Suppressor macrophage treated with lipopolysaccharide for 1 hour (primary cell): Measurements from ENCODE around the gene CDK5.
"Not testable (repeated sequence)": the region's sequence is repeated elsewhere in the genome, so short reads cannot be mapped to it uniquely, and the experiment has no call there.

Experiments used
- DNase-seq, 3 donors: peaks; one replicate each; pipeline ENCODE4 v3.0.0-alpha.2; 2020 to 2022

Gene CDK5

GRCh38 chr7:151013356-151013732, 44.4 kb downstream of the CDK5 start:
- DNase-seq = no peak

GRCh38 chr7:151012911-151013347, 44.8 kb downstream of the CDK5 start:
- peak in 2 of 3 donors; percentile 59 to 65 for DNase-seq

DNA sequence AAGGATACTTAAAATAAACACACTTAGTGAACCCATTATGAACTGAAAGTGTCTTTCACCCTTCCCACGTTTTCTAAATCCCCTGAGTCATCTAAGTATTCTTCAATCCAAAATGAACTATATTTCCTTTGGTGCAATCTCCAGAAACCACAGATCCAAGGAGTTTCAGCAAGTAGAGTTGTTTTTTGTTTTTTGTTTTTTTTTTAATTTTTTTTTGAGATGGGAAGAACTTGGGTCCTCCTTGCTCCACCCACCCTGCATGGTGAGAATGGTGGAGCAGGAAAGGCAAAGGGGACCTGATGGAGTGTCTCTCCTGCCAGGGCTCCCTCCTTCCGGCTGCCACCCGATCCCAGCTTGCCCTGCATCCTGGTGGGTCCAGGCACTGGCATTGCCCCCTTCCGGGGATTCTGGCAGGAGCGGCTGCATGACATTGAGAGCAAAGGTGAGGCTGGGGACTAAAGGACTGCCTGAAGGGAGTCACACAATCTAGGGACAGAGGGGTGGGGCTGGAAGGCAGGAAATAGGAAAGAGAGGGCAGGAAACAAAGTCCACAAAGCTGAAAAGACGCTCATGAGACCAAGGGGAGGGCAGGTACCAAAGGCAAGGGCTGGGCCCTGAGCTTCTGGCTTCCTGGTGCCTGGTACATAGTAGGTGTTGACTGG, 45.5 kb downstream of the CDK5 start:
- DNase-seq = no peak

- not testable (repeated sequence) for DNase-seq
These were observed 46.1 kb downstream of the CDK5 start for GRCh38 chr7:151011616-151012015.

GRCh38 chr7:151011097-151011409, 46.6 kb downstream of the CDK5 start:
- DNase-seq = peak in 2 of 3 donors; percentile 27 to 32

DNA sequence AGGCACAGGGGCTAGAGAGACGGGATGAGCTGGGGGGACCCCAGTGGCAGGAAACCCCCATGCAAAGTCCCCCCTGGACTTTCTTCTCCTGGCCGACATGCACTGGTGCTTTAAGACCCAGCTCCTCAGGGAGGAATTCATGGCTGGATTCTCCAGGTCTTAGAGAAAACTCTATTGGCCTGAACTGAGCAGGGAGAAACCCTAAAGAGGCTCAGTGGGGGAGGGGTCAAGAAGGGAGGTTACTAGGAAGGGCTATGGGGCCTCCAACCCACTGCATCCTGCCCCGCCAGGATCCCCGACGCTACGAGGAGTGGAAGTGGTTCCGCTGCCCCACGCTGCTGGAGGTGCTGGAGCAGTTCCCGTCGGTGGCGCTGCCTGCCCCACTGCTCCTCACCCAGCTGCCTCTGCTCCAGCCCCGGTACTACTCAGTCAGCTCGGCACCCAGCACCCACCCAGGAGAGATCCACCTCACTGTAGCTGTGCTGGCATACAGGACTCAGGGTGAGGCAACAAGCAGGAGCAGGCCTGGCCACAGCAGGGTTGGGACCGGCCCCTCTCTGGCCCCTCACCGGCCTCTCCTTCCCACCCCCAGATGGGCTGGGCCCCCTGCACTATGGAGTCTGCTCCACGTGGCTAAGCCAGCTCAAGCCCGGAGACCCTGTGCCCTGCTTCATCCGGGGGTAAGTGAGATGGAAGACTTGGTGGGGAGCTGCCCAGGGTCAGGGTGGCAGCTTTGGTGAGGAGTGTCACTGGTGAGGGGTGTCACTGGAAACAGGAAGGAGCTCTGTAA, 47.2 kb downstream of the CDK5 start:
- DNase-seq = peak in 2 of 3 donors; percentile 34 to 46

- DNase-seq = no peak
These were observed 47.7 kb downstream of the CDK5 start for GRCh38 chr7:151010037-151010306.

GRCh38 chr7:151009327-151010036, 48.2 kb downstream of the CDK5 start:
- DNase-seq = no peak

- peak; percentile 53 to 86 (median 63) for DNase-seq
These were observed 49.0 kb downstream of the CDK5 start for GRCh38 chr7:151008511-151009323.

- no peak for DNase-seq
These were observed 49.6 kb downstream of the CDK5 start for GRCh38 chr7:151008143-151008510.

DNA sequence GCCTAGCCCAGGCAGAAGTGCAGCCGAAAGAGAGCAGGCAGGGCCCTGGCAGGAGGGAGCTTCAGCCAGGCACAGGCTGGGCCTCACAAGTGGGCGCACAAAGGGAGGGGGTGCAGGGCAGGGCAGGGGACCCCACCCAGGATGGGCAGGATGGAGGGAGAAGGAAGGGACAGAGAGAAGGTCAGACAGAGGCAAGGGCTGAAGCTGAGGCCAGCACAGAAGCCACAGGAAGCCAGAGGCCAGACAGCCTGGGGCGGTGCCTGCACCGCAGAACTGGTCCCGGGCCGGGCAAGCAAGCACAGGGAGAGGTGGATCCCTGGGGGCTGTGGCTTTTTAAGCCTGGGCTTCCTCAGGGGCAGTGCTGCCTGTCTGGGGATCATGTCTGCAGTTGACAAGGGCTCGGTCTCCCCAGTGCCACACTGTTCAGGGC, 50.2 kb downstream of the CDK5 start:
- DNase-seq = no peak

DNA sequence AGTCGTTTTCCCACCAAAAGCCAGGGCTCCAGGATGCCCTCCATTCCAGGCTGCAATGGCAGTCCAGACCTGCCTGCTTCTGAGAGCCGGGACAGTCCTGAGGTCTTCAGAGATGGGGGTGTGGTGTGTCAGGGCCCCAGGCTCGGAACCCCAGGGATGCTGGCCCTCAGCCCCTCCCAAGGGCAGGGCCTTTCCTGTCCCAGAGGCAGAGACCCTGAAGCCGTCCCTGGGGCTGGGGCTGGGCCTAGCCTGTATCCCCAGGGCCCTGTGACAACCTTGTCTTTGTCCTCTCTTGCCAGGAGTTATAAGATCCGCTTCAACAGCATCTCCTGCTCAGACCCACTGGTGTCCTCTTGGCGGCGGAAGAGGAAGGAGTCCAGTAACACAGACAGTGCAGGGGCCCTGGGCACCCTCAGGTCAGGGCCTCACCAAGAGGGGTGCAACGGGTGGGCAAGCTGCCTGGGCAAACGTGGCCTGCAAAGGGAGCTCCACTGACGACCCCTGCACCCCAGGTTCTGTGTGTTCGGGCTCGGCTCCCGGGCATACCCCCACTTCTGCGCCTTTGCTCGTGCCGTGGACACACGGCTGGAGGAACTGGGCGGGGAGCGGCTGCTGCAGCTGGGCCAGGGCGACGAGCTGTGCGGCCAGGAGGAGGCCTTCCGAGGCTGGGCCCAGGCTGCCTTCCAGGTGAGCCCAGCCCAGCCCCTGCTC, 51.0 kb downstream of the CDK5 start:
- no peak for DNase-seq

DNA sequence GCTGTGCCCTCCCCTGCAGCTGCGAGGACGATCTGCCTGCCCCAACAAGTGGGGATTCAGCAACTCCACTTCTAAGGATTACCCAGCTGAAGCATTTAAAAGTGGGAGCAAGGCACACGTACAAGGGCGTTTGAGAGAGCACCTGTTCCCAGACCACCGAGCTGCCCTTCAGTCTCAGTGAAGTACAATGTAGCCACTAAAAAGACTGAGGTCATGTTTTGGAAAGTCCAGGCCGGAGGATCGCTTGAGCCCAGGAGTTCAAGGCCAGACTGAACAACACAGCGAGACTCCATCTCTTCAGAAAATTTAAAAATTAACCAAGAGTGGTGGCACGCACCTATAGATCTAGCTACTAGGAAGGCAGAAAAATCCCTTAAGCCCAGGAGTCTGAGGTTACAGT, 52.1 kb downstream of the CDK5 start:
- no peak for DNase-seq
